Adrenal gland (tissue), 12 donors: Measurements from ENCODE around the gene CNTD1. TPM values are rescaled to one million over a fixed set of nuclear protein-coding genes. Genes with fewer than 3 reads are reported as not detected.
A peak's percentile ranks its signal among the peaks of the same experiment; 100 is the strongest.

Experiments used
- DNase-seq, 7 donors: peaks; one replicate each; pipeline ENCODE4 v3.0.0-alpha.2; 2019 to 2020
- H3K27ac ChIP-seq, 5 donors: fragments of 200-600 bp; sonication (generic) in 4 of 5; 1 replicate in 3 of 5; 2 replicates in 2 of 5; pipeline versions ENCODE4 v1.5.1 to v1.8.0; 2016 to 2020; ENCODE audit warnings: mild to moderate bottlenecking in 1 of 5
- H3K27me3 ChIP-seq: fragments of 200-600 bp; 2 replicates; pipeline ENCODE4 v1.8.0; 2021
- H3K36me3 ChIP-seq, 2 donors: fragments of 200-600 bp; replicated peaks in 1 of 2; 1 replicate in 1 of 2; 2 replicates in 1 of 2; pipeline versions ENCODE4 v1.5.1 to v1.8.0; 2018 to 2022
- H3K4me1 ChIP-seq, 2 donors: fragments of 200-600 bp; replicated peaks in 1 of 2; 1 replicate in 1 of 2; 2 replicates in 1 of 2; pipeline versions ENCODE4 v1.5.1 to v1.8.0; 2018 to 2021
- H3K4me3 ChIP-seq, 4 donors: fragments of 200-600 bp; sonication (generic) in 3 of 4; one replicate each; pipeline ENCODE4 v1.5.1; 2016 to 2018
- H3K9me3 ChIP-seq, 3 donors: fragments of 200-600 bp; sonication (generic) in 1 of 3; replicated peaks in 1 of 3; 1 replicate in 2 of 3; 2 replicates in 1 of 3; pipeline versions ENCODE4 v1.5.1 to v1.8.0; 2016 to 2021
- POLR2A ChIP-seq, 2 donors: fragments of 450-650 bp; IDR thresholded peaks; one replicate each; pipeline ENCODE4 v1.6.1; 2017; ENCODE audit warnings: antibody characterized with exemption in 2 of 2, mild to moderate bottlenecking in 2 of 2, moderate library complexity in 1 of 2
- WGBS, 4 donors: extraction: QIAGEN DNeasy Blood & Tissue Kit in 2 of 4; methylation state at CpG; one replicate each; pipeline versions ENCODE4 v1.1.5 to v1.1.7; 2013 to 2017; 5-methylcytosine and 5-hydroxymethylcytosine counted together
- intact Hi-C, 2 donors: fragments of 100-400 bp; cut with DNase I; formaldehyde crosslinking; loops; one replicate each; pipeline versions ENCODE4 v1.14.1 to v1.15.0; 2022 to 2023
- polyA plus RNA-seq, 3 donors: library from polyadenylated mRNA; stranded (reverse); fragments of 200-250 nt in 2 of 3; fragments of 350-450 nt in 1 of 3; fragmentation: Illumina TruSeq in 1 of 3; extraction: RNeasy Lipid Tissue Mini Kit (QIAGEN cat#74804) in 1 of 3; gene quantifications; one replicate each; pipeline ENCODE4 v1.2.3, GENCODE V29; 2013 to 2014
- total RNA-seq, 9 donors: library from RNA; depleted of rRNA in 4 of 9; stranded (reverse); fragments of >200 nt in 4 of 9; fragments of 120-200 nt in 1 of 9; fragmentation: NEBNext Ultra II Directional in 1 of 9; extraction: Animal tissue kit (Norgen Biotek cat#: 25700) in 1 of 9; gene quantifications; one replicate each; pipeline versions ENCODE4 v1.1.0 to v1.2.4, GENCODE V29; 2013 to 2023
- TF ChIP-seq, protein P1 (sequence below), 6 experiments: fragments of 450-650 bp in 4 of 6; fragments of 200-600 bp in 2 of 6; sonication (generic) in 1 of 6; IDR thresholded peaks; 1 replicate in 5 of 6; 2 replicates in 1 of 6; pipeline versions ENCODE4 v1.5.1 to v1.8.0; 2016 to 2021; ENCODE audit warnings: antibody characterized with exemption in 6 of 6, mild to moderate bottlenecking in 2 of 6, moderate library complexity in 1 of 6
- donor health status: healthy with polysubstance abuse.
- donor health status: Bipolar disorder and iron deficiency.
- donor health status: DM: yes; HTN: yes; CAD: no.
- donor health status: DM: no; HTN: no; CAD: no.
- donor health status: DM: no; HTN: no; CAD: no.
- donor health status: DM: yes; HTN: yes; CAD: no.

Gene CNTD1
- total and polyA plus RNA-seq, 12 donors = 0.24 to 8.2 (median 0.32) TPM; not detected in 5

DNA sequence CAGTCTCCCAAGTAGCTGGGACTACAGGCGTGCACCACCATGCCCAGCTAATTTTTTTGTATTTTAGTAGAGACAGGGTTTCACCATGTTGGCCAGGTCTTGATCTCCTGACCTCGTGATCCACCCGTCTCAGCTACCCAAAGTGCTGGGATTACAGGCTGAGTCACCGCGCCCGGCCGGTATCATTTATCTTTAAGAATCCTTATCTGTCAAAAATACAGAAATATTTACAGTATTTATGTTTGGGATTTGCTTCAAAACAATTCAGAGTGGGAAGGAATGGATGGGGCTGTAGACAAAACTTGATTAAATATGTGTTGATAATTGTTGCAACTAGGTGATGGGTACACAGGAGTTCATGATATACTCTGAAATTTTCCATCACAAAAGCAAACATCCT lies 22.5 kb downstream of the CNTD1 start:
- H3K27me3 ChIP-seq = no peaks in the 10 kb centered on the region
- peak in 1 of 7 donors; percentile 41 for DNase-seq
- no peaks in the 10 kb centered on the region for H3K9me3 ChIP-seq
- 72 to 85% (median 82%) methylated on average over 7 of the region's 7 CpGs for WGBS, 4 donors
- intact Hi-C loops = loop anchor here (5.0 to 10.0 kb wide), 2 partner anchors 96 to 99 kb away; no protein-coding TSS in a partner anchor
- no peak overlapping the region for H3K27ac ChIP-seq
- peaks cover 10 to 21% of the 10 kb centered on the region in 2 donors for H3K4me1 ChIP-seq
- TF ChIP-seq POLR2A (IDR thresholded peaks at IDR 0.05) = no peak
- TF ChIP-seq, protein P1, sequence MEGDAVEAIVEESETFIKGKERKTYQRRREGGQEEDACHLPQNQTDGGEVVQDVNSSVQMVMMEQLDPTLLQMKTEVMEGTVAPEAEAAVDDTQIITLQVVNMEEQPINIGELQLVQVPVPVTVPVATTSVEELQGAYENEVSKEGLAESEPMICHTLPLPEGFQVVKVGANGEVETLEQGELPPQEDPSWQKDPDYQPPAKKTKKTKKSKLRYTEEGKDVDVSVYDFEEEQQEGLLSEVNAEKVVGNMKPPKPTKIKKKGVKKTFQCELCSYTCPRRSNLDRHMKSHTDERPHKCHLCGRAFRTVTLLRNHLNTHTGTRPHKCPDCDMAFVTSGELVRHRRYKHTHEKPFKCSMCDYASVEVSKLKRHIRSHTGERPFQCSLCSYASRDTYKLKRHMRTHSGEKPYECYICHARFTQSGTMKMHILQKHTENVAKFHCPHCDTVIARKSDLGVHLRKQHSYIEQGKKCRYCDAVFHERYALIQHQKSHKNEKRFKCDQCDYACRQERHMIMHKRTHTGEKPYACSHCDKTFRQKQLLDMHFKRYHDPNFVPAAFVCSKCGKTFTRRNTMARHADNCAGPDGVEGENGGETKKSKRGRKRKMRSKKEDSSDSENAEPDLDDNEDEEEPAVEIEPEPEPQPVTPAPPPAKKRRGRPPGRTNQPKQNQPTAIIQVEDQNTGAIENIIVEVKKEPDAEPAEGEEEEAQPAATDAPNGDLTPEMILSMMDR (IDR thresholded peaks at IDR 0.05) = no peak
- no peak overlapping the region for H3K4me3 ChIP-seq
- peaks cover 0 to 64% of the 10 kb centered on the region in 2 donors for H3K36me3 ChIP-seq

GRCh38 chr17:42827472-42827871 lies 28.8 kb downstream of the CNTD1 start:
- H3K27ac ChIP-seq = no peak overlapping the region
- TF ChIP-seq, protein P1 (IDR thresholded peaks at IDR 0.05) = no peak
- TF ChIP-seq POLR2A (IDR thresholded peaks at IDR 0.05) = no peak
- no peak for DNase-seq
- no peak overlapping the region for H3K4me3 ChIP-seq
- no peaks in the 10 kb centered on the region for H3K9me3 ChIP-seq
- peaks cover 17 to 22% of the 10 kb centered on the region in 2 donors for H3K4me1 ChIP-seq
- 89 to 96% (median 96%) methylated on average over 1 of the region's 1 CpG for WGBS, 4 donors
- no peaks in the 10 kb centered on the region for H3K27me3 ChIP-seq
- intact Hi-C loops = loop anchor here in 1 of 2 donors (10.0 kb wide), 1 partner anchor 103 kb away; no protein-coding TSS in a partner anchor
- peaks cover 0 to 1% of the 10 kb centered on the region in 2 donors for H3K36me3 ChIP-seq

GRCh38 chr17:42830971-42831370 lies 32.3 kb downstream of the CNTD1 start:
- peaks cover 18 to 22% of the 10 kb centered on the region in 2 donors for H3K4me1 ChIP-seq
- no peaks in the 10 kb centered on the region for H3K9me3 ChIP-seq
- TF ChIP-seq POLR2A (IDR thresholded peaks at IDR 0.05) = no peak
- TF ChIP-seq, protein P1 (IDR thresholded peaks at IDR 0.05) = no peak
- intact Hi-C loops = no loop called here
- H3K36me3 ChIP-seq = peaks cover 0 to 10% of the 10 kb centered on the region in 2 donors
- no peak overlapping the region for H3K27ac ChIP-seq
- no peak overlapping the region for H3K4me3 ChIP-seq
- H3K27me3 ChIP-seq = no peaks in the 10 kb centered on the region
- no peak for DNase-seq

- WGBS, 4 donors = 30 to 36% (median 32%) methylated on average over 9 of the region's 9 CpGs
- H3K27ac ChIP-seq = peak overlapping the region; percentile 84 to 93 (median 90)
These were observed 33.7 kb downstream of the CNTD1 start for GRCh38 chr17:42832213-42832933.

More at GRCh38 chr17:42832213-42832933, 33.7 kb downstream of the CNTD1 start:
- Histone ChIP-seq H3K4me1 (peaks cover 18 to 22% of the 10 kb centered on the region in 2 donors), H3K27me3 (no peaks in the 10 kb centered on the region), H3K9me3 (no peaks in the 10 kb centered on the region), H3K4me3 (peak overlapping the region; percentile 71 to 93 (median 83)), H3K36me3 (peaks cover 0 to 24% of the 10 kb centered on the region in 2 donors)
- DNase-seq = peak in 1 of 7 donors; percentile 44
- TF ChIP-seq, protein P1 (IDR thresholded peaks at IDR 0.05) = no peak
- peak in 1 of 2 donors; percentile 14 for TF ChIP-seq POLR2A (IDR thresholded peaks at IDR 0.05)
- intact Hi-C loops = no loop called here
